DMS114 treated with DMSO at 0.1 percent for 48 hours (cell line): ENCODE measurements around the gene PSMD1.

Experiments used
- DNase-seq: peaks from one replicate; lab custom pipeline; 2025; ENCODE audit not compliant: unreplicated experiment; lab: John Stamatoyannopoulos, UW

PSMD1 gene

DNA sequence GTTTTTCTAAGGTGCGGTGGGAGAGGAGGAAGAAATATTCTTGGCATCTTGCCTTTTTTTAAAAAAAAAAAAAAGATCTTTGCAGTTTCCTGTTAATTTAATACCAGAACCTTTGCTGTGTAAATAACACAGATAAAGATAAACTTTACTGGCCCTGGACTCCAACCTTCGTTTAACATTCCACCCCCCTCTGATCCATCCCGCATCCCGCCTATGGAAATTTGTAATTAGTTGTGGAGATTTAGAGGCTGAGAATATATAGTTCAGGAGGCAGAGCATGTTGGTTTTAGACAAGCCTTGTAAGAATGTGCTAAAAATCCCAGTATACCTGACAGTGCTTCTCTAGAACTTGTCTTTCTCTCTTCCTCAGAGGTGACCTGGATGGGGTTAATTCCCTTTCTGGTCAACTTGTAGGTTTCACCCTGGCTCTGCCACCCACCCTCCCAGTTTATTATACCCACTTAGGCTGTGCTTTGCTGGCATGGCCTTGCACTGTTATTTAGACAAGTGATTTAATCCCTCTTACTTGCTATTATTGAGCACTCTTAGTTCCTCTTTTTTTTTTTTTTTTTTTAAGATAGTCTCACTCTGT, 22.3 kb upstream of the PSMD1 start:
- no peak for DNase-seq

DNA sequence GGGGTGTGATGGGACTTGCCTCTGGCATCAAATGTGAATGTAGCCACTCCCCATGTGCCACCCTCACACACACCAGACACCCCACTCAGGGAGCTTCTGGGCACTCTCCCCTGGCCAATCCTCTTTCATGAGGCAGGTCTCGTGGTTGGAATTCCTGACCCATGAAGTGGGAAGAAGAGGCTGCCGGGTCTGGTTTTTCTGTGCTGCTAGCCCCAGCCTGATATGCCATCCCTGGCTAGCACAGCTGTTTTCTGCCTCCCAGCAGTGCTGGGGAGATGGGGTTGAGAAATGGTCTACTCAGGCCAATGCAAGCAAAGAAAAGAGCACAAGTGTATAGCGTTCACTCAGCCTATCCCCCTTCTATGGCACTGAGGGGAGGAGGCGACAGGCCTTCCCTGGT, 20.5 kb upstream of the PSMD1 start:
- DNase-seq, result no peak

DNA sequence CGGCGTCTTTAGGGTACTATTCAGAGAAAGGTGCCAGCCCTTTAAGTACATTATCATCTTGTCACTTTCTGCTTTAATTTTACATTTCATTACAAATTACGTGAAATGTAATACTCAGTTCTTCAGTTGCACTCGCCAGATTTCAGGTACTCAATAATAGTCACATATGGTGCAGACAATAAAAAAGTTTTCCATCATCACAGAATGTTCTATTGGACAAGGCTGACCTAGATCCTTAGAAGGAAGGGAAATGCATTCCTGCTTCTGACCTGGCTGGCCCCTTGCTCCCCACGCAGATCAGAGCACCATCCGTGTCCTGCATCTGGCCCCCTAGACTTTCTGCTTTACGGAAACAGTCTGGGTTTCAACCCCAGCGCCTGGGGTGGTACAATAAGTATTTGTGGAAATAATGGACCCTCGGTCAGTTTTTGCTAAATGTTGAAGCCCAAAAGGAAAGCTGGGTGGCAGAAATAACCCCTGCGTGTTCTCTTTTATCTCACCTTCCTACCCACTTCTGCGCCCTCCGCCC, 20.0 kb upstream of the PSMD1 start:
- no peak for DNase-seq

DNA sequence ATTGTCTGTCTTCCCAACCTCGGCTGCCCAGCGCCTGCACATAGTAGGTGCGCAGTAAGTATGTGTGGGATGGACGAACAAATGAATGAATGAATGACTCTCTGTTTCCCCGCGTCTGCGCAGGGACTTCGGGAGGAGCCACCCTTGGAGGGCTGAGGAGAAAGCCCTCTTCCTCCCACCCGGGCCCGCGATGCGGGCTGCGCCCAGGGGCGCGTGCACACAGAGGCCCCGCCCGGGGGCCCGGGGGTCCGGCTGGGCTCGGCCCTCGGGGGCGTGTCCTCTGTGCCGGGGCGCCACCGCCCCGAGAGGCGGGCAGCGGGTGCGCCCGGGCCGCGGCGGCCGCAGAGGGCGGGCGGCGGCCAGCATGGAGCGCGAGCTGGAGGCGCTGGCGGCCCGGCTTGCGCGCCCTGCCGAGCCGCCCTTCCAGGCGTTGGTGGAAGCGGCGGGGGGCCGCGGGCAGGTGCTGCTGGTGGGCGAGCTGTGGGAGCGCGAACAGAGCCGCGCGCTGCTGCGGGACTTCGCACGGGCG, 19.4 kb upstream of the PSMD1 start, which contains the start of gene C2orf72:
Gene C2orf72, plus strand, starts transcription at position 322 of the 529 bp plus-strand sequence. Its CDS starts 43 bp downstream, at position 365.
- no peak for DNase-seq

DNA sequence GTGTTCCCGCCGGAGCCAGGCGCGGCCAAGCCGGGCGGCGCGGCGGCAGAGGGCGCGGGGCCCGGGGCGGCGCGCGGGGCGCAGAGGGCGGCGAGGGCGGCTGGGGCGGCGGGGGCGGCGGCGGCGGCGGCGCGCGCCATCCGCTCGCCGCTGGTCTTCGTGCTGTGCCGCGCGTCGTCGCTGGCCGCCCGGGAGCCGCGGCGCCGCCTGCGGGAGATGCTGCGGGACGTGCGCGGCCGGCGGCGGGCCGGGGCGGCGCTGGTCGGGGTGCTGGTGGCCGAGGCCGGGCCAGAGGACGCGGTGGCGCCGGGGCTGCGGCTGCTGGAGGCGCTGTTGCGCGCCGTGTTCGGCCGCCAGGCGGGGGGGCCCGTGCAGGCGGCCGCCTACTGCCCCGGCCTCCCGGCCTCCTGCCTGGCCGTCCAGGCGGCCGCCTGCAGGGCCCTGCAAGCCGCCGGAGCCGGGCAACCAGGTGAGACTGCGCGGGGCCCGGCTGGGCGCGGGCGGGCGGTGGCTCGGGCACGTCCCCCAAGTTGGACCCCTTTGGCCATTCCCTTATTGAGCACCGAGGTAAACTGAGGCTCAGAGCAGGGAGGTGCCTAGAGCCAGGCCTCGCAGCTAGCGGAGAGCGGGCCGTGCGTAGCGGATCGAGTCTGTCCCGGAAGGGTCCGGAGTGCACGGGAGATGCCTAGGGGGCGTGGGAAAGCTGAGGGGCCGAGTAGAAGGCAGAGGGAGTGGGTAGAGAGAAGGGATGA, 18.8 kb upstream of the PSMD1 start:
- no peak for DNase-seq

DNA sequence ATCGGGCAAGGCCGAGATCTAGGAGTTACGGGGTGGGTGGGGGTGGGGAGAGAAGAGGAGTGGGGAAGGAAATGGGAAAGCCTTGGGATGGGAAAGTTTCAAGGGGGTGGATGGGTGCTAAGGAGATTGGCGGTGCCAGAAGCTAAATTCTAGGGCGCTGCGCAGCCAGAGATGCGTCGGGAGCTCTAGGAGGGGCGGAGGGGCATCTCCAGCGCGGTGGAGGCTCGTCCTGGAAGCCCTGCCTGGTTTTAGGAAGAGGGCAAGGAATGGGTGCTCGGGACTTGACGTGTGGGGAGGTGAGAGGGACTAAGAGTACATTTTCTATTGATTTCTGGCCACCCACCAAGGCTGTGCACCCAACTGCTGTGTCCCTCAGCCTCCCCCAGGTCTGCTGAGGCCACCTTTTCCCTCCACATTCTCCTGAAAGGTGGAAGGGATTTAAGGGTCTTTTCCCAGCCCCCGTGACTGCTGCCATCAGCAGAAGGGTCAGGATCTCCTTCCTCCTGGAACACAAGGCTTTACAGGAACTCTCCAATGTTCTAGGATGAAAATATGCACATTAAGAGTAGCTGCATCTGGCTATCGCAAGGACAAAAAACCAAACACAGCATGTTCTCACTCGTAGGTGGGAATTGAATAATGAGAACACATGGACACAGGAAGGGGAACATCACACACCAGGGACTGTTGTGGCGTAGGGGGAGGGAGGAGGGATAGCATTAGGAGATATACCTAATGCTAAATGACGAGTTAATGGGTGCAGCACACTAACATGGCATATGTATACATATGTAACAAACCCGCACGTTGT, 18.0 kb upstream of the PSMD1 start:
- DNase-seq, result no peak

DNA sequence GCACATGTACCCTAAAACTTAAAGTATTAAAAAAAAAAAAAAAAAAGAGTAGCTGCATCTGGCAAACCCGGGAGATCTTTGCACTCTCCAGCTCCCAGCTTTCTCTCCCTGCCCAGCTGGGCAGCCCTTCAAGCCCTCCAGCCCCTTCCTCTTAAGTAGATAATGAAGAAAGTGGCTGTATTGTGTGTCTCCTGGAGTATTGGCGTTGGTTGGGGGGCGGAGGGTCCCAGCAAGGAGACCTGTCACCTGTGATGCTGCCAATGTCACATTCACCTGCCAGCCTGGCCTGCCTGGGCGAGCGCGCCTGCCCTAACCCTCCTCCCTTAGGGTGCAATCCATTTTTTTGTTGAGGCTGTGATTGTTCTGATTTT, 17.4 kb upstream of the PSMD1 start:
- DNase-seq, result no peak

DNA sequence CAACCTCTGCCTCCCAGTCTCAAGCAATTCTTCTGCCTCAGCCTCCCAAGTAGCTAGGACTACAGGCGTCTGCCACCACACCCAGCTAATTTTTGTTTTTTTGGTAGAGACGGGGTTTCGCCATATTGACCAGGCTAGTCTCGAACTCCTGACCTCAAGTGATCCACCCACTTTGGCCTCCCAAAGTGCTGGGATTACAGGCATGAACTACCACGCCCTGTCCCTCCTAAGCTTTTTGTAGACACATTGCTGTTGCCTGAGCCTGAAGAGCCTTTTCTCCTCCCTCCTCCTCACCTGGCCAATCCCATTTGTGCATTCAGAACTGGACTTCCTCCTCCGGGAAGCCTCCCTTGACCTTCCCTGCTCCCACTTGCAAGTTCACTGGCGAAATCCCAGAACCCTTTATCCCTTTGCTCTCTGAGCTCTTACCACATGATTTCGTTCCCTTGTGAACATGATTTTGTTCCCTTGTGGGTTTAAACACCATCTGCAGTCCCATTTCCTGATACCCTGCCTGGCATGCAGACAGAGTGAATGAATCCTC, 16.8 kb upstream of the PSMD1 start:
- DNase-seq, result no peak

DNA sequence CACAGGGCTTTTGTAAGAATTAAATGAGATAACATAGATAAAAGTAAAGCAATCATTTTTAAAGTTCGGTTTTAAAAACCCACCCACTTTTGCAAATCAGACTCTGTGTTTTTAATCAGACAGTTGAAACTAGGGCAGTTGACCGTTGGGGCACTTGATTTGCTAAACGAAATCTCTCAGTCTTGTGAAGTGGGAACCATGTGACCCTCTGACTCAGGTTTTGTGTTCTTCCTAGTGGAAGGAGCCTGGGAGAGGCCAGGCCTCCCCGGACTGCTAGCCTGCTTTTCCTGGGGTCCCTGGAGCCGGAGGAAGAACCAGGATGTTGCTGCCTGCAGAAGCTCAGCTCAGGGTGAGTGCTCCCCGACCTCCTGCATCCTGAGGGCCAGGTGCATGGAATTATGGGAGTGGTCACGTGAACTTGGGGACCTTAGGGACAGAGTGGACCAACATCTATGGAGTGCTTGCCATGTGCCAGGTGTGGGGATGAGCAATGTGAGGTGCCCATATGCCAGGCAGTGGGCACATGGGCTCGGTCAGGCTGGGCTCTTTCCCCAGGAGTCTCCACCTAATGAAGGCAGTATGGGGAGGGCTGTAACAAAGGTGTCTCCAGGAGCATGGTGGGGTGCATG, 15.5 kb upstream of the PSMD1 start:
- no peak for DNase-seq

DNA sequence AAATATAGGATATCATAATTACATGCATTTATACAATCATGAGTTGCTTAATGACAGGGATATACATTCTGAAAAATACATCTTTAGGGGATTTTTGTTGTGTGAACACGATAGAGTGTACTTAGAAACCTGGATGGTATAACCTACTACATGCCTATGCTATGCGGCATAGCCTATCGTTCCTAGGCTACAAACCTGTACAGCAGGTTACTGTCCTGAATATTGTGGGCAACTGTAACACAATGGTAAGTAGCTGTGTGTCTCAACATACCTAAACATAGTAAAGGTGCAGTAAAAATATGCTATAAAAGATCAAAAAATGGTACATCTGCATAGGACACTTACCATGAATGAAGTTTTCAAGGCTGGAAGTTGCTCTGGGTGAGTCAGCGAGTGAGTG, 12.9 kb upstream of the PSMD1 start:
- DNase-seq, result no peak

DNA sequence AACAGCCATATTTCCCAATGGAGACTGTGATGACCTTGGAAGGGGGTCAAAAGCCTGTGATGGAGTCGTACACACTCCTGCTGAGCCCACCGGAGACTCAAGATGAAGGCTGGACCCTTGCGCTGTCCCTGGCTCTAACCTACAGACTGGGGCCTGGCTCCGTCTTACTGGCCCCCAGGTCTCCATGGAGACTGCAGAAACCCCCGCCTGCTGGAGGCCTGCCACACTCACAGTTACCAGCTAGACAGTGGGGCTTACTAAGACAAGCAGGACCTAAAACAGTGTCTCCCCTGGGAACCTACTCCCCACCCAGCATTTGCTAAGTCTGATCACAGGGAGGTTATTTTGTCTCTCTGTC, 9.8 kb upstream of the PSMD1 start:
- DNase-seq, result no peak

DNA sequence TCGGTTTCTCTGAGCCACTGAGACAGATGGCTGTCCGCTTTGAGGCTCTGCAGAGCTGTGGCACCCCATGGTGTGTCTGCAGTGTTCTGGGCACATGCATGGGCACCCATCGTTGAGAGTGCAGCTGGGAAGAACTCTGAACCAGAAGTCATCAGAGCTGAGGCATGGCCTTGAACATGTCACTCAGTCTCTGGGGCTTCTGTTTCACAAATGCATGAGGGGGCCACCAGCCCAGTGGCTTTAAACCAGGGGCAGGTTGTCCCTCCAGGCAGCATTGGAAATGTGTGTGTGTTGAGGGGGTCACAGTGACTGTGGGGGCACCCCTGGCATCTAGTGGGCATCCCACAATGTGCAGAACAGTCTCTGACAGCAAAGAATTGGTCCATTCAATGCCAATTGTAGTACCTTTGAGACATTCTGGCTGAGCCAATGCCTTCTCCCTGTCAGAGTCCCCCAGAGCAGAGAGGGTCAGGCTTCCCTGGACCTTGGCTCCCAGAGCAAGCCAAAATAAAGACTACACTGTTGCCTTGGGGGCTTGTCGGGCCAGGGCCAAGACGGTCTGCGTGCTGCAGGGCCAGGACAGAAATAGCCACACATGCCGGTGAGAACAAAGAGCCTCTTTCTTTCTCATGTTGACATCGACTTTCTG, 9.3 kb upstream of the PSMD1 start:
- no peak for DNase-seq

DNA sequence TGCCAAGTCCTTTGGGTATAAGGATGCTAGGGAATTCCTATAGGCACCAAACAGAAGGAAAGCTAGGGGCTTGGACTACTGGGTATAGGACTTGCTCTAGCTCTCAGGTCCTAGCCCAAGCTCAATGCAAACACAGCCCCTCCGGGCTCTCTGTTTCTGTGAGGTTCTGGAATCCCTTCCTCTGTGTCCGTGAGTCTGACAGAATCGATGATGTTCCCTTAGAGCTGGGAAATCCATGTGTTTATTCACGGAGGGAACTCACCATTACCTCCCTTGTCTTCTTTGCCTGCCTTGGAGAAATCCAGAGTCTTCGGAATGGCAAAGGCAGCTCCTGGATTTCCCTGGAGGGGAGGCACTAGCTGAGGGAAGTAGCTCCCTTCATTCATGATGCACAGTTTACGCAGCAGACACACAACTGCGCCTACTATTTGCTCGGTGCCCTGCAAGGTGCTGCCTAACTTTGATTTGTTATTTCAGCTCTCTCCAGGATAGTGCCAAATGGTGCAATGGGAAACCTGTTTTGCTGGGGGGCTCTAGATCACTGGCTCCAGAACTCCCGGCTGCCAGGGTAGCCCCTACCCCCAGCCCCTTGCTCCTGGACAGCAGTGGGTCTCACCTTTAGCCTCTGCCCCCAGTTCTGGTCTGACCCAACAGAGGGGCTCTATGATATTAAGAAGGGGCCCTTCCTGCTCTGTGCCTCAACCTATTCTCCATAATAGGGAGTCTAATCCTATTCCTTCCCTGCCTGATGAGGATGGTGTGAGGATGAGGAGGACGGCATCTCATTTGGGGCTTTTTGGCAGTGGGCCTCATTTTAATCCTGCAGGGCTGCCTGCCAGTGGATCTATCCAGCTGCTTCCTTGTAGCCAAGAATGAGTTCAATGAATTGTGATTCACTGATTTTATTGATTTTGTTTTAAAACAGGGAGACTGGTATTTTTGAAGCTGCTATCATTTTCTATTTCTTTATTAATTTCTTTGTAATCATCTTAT, 8.4 kb upstream of the PSMD1 start:
- DNase-seq, result no peak

DNA sequence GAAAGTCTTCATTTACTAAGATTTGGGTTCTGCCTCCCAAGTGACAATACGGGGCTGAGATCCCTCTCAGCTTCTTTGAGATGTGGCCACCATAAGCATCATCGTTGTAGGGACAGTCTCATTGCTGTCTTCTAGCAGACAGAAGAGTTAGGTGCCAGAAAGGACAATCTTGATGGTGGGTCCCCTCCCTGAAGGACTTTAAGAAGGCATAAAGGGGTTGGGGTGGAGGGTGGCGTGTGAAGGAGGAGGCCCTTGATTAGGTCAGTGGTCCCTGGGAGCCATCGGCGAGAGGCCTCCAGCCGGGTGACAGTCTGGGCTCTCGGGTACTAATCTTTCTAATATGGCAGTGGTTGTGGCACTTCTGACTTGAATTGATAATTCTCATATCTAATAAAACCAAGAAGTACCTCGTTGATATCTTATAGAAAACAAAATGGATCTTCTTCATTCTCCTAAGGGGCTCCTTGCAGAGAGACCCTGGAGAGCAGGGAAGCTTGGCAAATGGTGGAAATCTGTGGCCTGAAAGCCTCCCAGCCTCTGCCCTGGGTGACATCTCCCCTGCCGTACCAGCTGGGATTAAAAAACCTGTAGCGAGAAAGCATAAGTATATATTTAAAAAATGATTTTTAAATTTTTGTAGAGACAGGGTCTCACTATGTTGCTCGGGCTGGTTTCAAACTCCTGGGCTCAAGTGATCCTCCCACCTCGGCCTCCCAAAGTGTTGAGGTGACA, 7.2 kb upstream of the PSMD1 start:
- no peak for DNase-seq

DNA sequence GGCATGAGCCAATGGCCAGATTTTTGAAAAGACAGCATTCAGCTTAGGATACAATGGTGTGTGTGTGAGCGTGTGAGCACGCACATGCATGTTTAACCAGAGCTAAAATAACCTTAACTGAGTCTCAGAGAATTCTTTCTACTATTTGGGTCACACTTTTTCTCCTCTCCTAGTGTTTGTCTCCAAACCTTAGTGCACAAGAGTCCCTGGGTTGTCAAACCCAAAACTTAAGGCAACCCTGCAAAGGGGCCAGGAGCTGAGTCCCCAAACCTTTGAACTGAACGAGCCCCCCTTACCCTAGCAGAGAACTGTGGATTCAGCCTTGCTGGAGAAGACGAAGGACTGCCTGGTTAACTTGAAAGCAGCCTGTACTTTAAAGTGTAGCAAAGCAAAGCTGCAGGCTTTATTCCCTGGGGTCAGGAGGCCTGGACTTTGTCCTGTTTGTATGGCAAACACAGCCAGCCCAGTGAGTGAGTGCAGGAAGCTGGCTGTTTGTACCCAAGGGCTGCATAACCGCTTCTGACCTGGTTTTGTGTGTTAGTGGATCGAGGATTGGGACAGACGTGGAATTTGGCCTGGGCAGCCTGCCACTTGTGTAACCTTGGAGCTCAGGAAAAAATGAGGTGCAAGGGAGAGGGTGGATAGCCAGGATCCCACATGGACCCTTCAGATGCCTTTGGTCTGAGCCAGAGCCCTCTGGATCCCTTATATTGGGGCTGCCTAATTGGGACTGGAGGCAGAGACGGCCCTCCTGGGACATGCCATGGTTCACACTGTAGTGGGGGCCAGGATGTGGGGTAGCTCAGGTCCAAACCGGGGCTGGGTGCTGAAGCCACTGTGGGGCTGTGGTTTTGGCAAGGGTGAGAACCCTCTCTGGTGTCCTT, 6.4 kb upstream of the PSMD1 start:
- DNase-seq, result no peak

DNA sequence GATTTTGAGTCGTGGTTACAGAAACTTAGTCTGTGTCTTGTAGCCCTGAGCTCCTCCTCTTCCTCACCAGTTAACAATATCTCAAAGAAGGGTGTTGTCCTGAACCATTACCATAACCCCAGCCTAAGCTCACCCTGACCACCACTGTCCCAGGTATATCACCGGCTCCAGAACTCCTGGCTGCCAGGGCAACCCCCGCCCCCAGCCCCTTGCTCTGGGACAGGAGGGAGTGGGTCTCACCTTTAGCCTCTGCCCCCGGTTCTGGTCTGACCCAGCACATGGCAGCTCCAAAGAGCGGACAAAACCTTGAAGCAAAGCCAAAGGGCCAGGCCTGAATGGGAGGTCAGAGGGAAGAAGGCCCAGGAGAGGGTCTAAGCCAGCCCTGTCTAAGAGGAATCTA, 5.6 kb upstream of the PSMD1 start:
- DNase-seq, result no peak
